Measurements from ENCODE around the gene COL4A3.
"Not testable (repeated sequence)": the region's sequence is repeated elsewhere in the genome, so short reads cannot be mapped to it uniquely, and the experiment has no call there.

Gene COL4A3

DNA sequence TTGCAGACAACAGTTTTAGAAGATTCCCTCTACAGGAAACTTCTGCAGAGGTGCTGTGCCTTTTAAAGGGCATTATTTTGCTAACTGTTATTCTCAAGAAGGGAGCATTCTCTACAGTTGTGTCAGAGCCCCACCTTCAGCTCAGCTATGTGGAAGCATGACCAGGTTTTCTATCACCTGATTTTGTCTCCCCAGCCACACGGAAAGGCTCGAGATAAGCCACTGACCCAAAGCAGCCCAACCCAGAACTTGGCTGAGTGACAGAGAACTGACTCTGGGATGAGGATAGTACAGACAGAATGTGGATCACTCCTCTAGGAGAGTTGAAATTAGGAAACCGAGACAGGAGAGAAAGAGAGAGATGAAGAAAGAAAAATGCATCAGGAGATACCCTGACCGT lies 11.1 kb upstream of the COL4A3 start:
- in situ Hi-C loops (cut with MboI; ENCODE audit: low pct_unique_long_range_greater_than_20kb, low sequenced_read_pairs) = no loop called here
- no peak for DNase-seq

DNA sequence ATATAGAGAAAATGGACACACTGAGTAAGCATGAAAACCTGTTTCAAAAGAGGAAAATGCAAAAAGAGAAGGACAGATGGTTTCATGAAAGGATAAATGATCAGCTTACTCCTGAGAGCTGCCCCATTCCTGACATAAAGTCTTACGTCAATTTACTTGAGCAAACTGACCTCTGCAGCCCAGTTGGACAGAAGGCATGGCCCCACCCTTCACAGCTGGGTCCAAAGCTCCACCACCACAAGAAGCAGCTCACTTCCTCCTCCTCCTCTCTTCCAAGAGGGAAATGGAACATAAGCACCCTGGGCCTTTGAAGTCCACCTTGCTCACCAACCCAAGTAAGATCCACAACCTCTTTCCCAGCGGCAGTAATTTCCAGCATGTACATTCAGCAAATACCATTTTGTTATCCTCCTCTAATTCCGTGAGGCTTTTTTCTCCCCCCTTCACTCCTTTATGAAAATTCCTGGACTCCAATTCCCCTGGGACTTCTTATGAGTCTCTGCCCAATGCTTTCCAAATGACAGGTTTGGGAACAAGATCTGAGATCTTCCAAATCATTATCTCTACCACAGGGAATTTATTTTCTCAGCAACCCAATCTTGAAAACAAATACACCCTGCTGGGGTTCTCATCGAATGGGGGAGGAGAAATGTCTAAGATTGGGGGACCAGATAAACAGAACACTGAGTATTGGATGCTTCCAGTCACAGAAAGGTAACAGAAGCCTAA lies 10.5 kb upstream of the COL4A3 start:
- no peak for DNase-seq
- in situ Hi-C loops (cut with MboI; ENCODE audit: low pct_unique_long_range_greater_than_20kb, low sequenced_read_pairs) = no loop called here

GRCh38 chr2:227154986-227155774 lies 9.2 kb upstream of the COL4A3 start:
- in situ Hi-C loops (cut with MboI; ENCODE audit: low pct_unique_long_range_greater_than_20kb, low sequenced_read_pairs) = no loop called here

GRCh38 chr2:227160164-227160563 lies 4.3 kb upstream of the COL4A3 start:
- in situ Hi-C loops (cut with MboI; ENCODE audit: low pct_unique_long_range_greater_than_20kb, low sequenced_read_pairs) = no loop called here
- no peak for DNase-seq

More at GRCh38 chr2:227154986-227155774, 9.2 kb upstream of the COL4A3 start:
- DNase-seq = no peak

DNA sequence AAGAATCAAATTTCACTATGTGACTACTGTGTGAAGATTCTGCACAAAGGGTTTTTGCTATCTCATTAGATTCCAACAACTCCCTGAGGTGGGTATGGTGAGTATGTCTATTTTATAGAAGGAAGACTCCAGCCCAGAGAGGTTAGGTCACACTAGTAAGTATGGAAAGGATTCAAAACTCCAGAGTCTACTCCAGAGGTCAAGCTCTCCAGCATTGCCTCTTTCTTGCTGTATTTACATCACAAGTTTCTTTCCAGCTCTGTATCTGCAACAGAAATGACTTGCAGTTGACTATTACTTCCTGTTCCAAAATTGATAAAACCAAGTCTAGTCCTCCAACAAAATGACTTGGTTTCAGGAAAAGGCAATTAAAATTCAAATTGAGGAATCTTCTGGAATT lies 2.5 kb upstream of the COL4A3 start:
- in situ Hi-C loops (cut with MboI; ENCODE audit: low pct_unique_long_range_greater_than_20kb, low sequenced_read_pairs) = no loop called here
- no peak for DNase-seq

- DNase-seq = no peak
- in situ Hi-C loops (cut with MboI; ENCODE audit: low pct_unique_long_range_greater_than_20kb, low sequenced_read_pairs) = no loop called here
These were observed 883 bp upstream of the COL4A3 start for GRCh38 chr2:227163485-227163997.

DNA sequence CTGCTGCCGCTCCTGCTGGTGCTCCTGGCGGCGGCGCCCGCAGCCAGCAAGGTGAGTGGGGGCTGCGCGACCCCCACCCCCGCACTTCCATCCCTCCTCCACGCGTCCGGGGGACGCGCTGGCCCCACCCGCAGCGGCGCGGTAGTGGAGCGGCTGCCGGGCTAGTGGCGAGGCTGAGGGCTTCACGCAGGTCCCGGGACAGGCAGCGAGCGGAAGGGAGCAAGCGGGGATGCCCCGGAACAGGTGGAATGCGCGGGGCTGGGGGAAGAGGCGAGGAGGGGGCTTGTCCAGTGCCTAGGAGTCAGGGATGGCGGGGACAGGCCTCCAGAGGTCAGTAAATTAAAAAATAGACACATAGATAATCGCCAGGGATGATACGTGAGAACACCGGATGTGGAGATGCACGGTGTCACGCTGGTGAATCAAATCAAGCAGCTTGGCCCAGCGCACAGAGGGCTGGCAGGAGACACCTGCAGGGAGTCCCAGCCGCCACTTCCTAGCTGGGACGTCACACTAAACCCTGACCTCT lies 403 bp downstream of the COL4A3 start:
- DNase-seq = no peak
- in situ Hi-C loops (cut with MboI; ENCODE audit: low pct_unique_long_range_greater_than_20kb, low sequenced_read_pairs) = no loop called here

GRCh38 chr2:227171779-227172178 lies 7.4 kb downstream of the COL4A3 start:
- DNase-seq; in situ Hi-C loops (cut with MboI; ENCODE audit: low pct_unique_long_range_greater_than_20kb, low sequenced_read_pairs): not testable (repeated sequence)

- in situ Hi-C loops (cut with MboI; ENCODE audit: low pct_unique_long_range_greater_than_20kb, low sequenced_read_pairs) = no loop called here
These were observed 13.3 kb downstream of the COL4A3 start for GRCh38 chr2:227177592-227178336.

GRCh38 chr2:227179988-227180685 lies 15.7 kb downstream of the COL4A3 start:
- in situ Hi-C loops (cut with MboI; ENCODE audit: low pct_unique_long_range_greater_than_20kb, low sequenced_read_pairs) = no loop called here
- DNase-seq = no peak

More at GRCh38 chr2:227177592-227178336, 13.3 kb downstream of the COL4A3 start:
- DNase-seq = no peak

GRCh38 chr2:227180770-227181169 lies 16.3 kb downstream of the COL4A3 start:
- in situ Hi-C loops (cut with MboI; ENCODE audit: low pct_unique_long_range_greater_than_20kb, low sequenced_read_pairs) = no loop called here
- no peak for DNase-seq

DNA sequence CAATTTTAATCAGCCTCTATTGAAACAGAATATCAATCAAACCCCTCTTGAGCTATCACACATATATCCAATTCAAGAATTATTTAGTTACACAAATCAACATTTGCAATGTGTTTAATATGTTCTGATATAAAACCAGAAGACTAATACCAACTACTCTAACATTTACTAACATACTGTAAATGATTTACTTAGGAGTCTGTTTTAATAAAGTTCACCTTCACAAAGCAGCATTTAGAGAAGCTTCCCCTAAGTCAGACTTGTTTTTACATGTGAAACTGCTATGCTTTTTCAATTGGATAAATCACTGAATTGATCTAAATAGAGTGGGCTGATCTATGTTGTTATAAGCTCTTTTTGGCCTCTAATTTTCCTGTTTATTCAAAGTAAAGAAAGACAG lies 18.3 kb downstream of the COL4A3 start:
- in situ Hi-C loops (cut with MboI; ENCODE audit: low pct_unique_long_range_greater_than_20kb, low sequenced_read_pairs) = no loop called here
- DNase-seq = no peak

DNA sequence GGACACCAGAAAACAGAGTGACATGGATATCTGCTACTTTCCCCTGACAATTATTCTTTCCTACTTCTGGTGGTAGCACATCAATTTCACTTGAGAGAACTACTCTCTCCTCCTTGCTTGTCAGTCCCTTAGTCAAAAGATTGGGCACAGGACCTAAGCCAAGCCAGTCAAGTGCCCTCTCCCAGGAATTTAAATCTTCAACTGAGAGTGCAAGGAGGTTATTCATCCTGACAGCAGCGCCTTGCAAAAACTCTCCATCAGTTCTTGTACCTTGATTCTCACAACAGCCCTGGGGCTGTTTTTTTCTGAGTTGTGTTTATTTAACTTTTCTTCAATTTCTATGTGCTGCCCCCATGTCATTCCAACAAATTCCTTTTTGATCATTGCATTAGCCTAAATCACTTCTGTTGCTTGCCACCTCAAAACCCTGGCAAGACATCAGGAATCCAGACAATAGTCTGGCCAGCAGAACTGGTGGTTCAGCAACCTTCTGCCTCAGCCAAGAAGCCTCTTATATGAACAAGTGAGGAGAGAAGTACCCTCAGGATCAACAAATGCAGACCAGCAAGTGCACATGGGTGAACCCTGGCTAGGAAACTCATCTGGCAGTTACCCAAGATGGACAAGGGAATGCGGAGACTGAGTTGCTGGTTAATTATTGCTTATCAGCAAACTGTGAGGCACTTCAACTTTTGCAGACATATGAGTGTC lies 19.4 kb downstream of the COL4A3 start:
- in situ Hi-C loops (cut with MboI; ENCODE audit: low pct_unique_long_range_greater_than_20kb, low sequenced_read_pairs) = no loop called here

GRCh38 chr2:227185615-227186232 lies 21.3 kb downstream of the COL4A3 start:
- in situ Hi-C loops (cut with MboI; ENCODE audit: low pct_unique_long_range_greater_than_20kb, low sequenced_read_pairs) = no loop called here
- DNase-seq = no peak

More for the DNA sequence above, 19.4 kb downstream of the COL4A3 start:
- DNase-seq = no peak

GRCh38 chr2:227186751-227187150 lies 22.3 kb downstream of the COL4A3 start:
- in situ Hi-C loops (cut with MboI; ENCODE audit: low pct_unique_long_range_greater_than_20kb, low sequenced_read_pairs) = no loop called here
- no peak for DNase-seq

- DNase-seq = no peak
- in situ Hi-C loops (cut with MboI; ENCODE audit: low pct_unique_long_range_greater_than_20kb, low sequenced_read_pairs) = no loop called here
These were observed 23.9 kb downstream of the COL4A3 start for GRCh38 chr2:227188292-227188691.

DNA sequence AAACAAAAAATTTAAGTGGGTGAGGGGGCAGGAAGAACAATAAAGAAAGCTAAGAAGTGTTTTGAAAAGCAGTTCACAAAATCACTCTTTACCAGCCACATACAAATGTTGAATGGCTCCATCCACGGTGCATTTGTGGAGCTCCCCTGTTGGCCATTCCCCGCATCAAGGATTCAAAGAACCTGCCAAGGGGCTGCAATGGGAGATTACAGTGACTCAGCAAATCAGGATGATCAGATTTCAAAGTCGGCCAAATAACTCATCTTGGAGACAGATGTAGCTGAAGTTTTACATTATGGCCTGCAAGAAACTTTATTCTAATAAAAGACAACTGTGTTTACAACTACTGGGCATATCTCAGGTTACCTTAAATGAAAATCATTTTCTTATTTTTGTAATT lies 26.9 kb downstream of the COL4A3 start:
- in situ Hi-C loops (cut with MboI; ENCODE audit: low pct_unique_long_range_greater_than_20kb, low sequenced_read_pairs) = no loop called here
- DNase-seq = no peak

DNA sequence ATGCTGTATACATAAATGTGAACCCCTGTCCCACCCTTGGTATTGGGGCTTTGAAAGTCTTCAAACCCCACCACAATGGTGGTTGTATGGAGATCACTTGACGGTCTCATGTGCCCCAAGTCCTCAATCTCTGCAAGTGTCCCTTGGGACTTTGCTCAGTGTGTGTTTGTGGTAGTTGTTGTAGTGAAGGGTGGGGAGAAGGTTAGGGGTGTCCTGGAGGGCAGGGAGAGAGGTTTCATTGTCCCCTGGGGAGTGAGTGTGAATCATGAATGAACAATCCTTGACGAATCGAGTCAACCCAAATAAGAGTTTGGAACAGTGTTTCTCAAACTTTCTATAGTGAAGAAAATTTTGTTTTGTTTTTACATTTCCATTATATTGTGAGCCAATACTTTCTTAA lies 28.1 kb downstream of the COL4A3 start:
- DNase-seq = no peak
- in situ Hi-C loops (cut with MboI; ENCODE audit: low pct_unique_long_range_greater_than_20kb, low sequenced_read_pairs) = no loop called here
